GM18868 (cell line): ENCODE results near the gene EPS8L1.
"Not testable (repeated sequence)": the region's sequence is repeated elsewhere in the genome, so short reads cannot be mapped to it uniquely, and the experiment has no call there.

Experiments
- ATAC-seq: cut with Tn5 transposase; IDR thresholded peaks from one replicate; pipeline ENCODE4 v1.9.1; 2021; ENCODE audit warnings: mild to moderate bottlenecking, moderate library complexity; ENCODE audit not compliant: unreplicated experiment

The EPS8L1 gene

GRCh38 chr19:55075371-55075998, at the start of gene EPS8L1:
Gene EPS8L1 (plus strand): TSS chr19:55075869. CDS start chr19:55076445, 576 bp downstream.
- no peak for ATAC-seq

- not testable (repeated sequence) for ATAC-seq
These were observed 48.6 kb upstream of the EPS8L1 start for GRCh38 chr19:55027140-55027471.

- no peak for ATAC-seq
These were observed 48.0 kb upstream of the EPS8L1 start for GRCh38 chr19:55027472-55028337.

GRCh38 chr19:55028757-55029156, 46.9 kb upstream of the EPS8L1 start:
- ATAC-seq, result no peak

GRCh38 chr19:55031178-55031577, 44.5 kb upstream of the EPS8L1 start:
- no peak for ATAC-seq

- ATAC-seq, result no peak
These were observed 43.4 kb upstream of the EPS8L1 start for GRCh38 chr19:55032170-55032800.

- ATAC-seq, result not testable (repeated sequence)
These were observed 42.6 kb upstream of the EPS8L1 start for GRCh38 chr19:55032976-55033643.

- ATAC-seq, result no peak
These were observed 40.9 kb upstream of the EPS8L1 start for GRCh38 chr19:55034751-55035150.

GRCh38 chr19:55036058-55036457, 39.6 kb upstream of the EPS8L1 start:
- ATAC-seq, result no peak

- ATAC-seq, result not testable (repeated sequence)
These were observed 38.1 kb upstream of the EPS8L1 start for GRCh38 chr19:55037603-55038002.

- not testable (repeated sequence) for ATAC-seq
These were observed 35.0 kb upstream of the EPS8L1 start for GRCh38 chr19:55040654-55041053.

GRCh38 chr19:55041244-55041626, 34.4 kb upstream of the EPS8L1 start:
- no peak for ATAC-seq

- no peak for ATAC-seq
These were observed 33.9 kb upstream of the EPS8L1 start for GRCh38 chr19:55041627-55042343.

- ATAC-seq, result no peak
These were observed 33.4 kb upstream of the EPS8L1 start for GRCh38 chr19:55042344-55042678.

- ATAC-seq, result no peak
These were observed 33.0 kb upstream of the EPS8L1 start for GRCh38 chr19:55042688-55043087.

GRCh38 chr19:55044286-55044685, 31.4 kb upstream of the EPS8L1 start:
- no peak for ATAC-seq

- no peak for ATAC-seq
These were observed 30.6 kb upstream of the EPS8L1 start for GRCh38 chr19:55044771-55045716.

- no peak for ATAC-seq
These were observed 28.6 kb upstream of the EPS8L1 start for GRCh38 chr19:55046975-55047622.

- ATAC-seq, result no peak
These were observed 27.7 kb upstream of the EPS8L1 start for GRCh38 chr19:55047951-55048350.
